C4-2B (cell line): ENCODE measurements around the gene NFIA.

Experiments
- H3K27ac ChIP-seq: fragments of 450-650 bp; 2 replicates; pipeline ENCODE4 v1.5.1; 2017
- CTCF ChIP-seq: fragments of 450-650 bp; conservative IDR thresholded peaks from 2 replicates; pipeline ENCODE4 v1.5.1; 2017; ENCODE audit warnings: mild to moderate bottlenecking
- ZFX ChIP-seq: fragments of 450-650 bp; IDR thresholded peaks from 2 replicates; pipeline ENCODE4 v1.6.1; 2017

Gene NFIA

GRCh38 chr1:61093525-61094137 is 11.3 kb downstream of the NFIA start:
- H3K27ac ChIP-seq = no peak overlapping the region
- TF ChIP-seq ZFX (no peak), CTCF (no peak)

- H3K27ac ChIP-seq = no peak overlapping the region
- TF ChIP-seq ZFX (no peak), CTCF (no peak)
These were observed 12.5 kb downstream of the NFIA start for GRCh38 chr1:61094677-61095469.

GRCh38 chr1:61095470-61095812 is 13.1 kb downstream of the NFIA start:
- TF ChIP-seq ZFX (no peak), CTCF (no peak)

GRCh38 chr1:61097317-61097716 is 15.0 kb downstream of the NFIA start:
- H3K27ac ChIP-seq = no peak overlapping the region
- no peak for TF ChIP-seq ZFX
- TF ChIP-seq CTCF = no peak

More at GRCh38 chr1:61095470-61095812, 13.1 kb downstream of the NFIA start:
- H3K27ac ChIP-seq = no peak overlapping the region

- TF ChIP-seq CTCF = no peak
- TF ChIP-seq ZFX = no peak
- no peak overlapping the region for H3K27ac ChIP-seq
These were observed 15.4 kb downstream of the NFIA start for GRCh38 chr1:61097722-61098121.

- TF ChIP-seq CTCF = no peak
- TF ChIP-seq ZFX = no peak
- H3K27ac ChIP-seq = no peak overlapping the region
These were observed 16.0 kb downstream of the NFIA start for GRCh38 chr1:61098333-61098732.

- TF ChIP-seq CTCF (no peak), ZFX (no peak)
- no peak overlapping the region for H3K27ac ChIP-seq
These were observed 16.6 kb downstream of the NFIA start for GRCh38 chr1:61098906-61099437.
